Measurements from ENCODE around the gene MEOX1.

Gene MEOX1

DNA sequence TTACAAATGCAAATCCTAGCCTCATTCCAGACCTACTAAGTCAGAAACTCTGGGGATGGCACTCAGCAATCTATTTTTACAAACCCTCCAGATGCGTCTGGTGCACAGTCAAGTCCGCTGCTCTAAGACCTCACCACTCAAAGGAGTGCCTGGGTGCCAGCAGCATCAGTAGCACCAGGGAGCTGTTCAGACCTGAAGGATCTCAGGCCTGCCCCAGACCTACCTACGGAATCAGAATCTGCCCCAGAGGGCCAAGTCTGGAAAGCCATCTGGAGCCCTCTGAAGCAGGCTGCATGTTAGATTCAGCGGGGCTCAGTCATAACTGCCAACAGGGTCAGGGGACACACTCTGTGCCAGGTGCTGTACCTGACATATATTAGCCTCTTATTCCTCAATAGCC, 17.6 kb downstream of the MEOX1 start:
- no peak overlapping the region for H3K4me2 ChIP-seq (ENCODE audit: low read depth, low read length, poor library complexity, severe bottlenecking)
- no peak overlapping the region for H3K4me3 ChIP-seq (ENCODE audit: insufficient read depth, low read length, poor library complexity, severe bottlenecking)
- H4K20me1 ChIP-seq (ENCODE audit: low read depth, low read length) = no peaks in the 10 kb centered on the region
- H3K9me2 ChIP-seq (replicated peaks; ENCODE audit: insufficient read depth, low read length) = no peaks in the 10 kb centered on the region
- no peaks in the 10 kb centered on the region for H3K36me3 ChIP-seq (ENCODE audit: low read length)
- no peak overlapping the region for H2AFZ ChIP-seq (ENCODE audit: low read depth, low read length, severe bottlenecking)
- TF ChIP-seq, protein P1, sequence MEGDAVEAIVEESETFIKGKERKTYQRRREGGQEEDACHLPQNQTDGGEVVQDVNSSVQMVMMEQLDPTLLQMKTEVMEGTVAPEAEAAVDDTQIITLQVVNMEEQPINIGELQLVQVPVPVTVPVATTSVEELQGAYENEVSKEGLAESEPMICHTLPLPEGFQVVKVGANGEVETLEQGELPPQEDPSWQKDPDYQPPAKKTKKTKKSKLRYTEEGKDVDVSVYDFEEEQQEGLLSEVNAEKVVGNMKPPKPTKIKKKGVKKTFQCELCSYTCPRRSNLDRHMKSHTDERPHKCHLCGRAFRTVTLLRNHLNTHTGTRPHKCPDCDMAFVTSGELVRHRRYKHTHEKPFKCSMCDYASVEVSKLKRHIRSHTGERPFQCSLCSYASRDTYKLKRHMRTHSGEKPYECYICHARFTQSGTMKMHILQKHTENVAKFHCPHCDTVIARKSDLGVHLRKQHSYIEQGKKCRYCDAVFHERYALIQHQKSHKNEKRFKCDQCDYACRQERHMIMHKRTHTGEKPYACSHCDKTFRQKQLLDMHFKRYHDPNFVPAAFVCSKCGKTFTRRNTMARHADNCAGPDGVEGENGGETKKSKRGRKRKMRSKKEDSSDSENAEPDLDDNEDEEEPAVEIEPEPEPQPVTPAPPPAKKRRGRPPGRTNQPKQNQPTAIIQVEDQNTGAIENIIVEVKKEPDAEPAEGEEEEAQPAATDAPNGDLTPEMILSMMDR (IDR thresholded peaks at IDR 0.05; ENCODE audit: insufficient read depth, low read length, poor library complexity, severe bottlenecking) = no peak
- TF ChIP-seq EZH2phosphoT487 (conservative IDR thresholded peaks at IDR 0.05; ENCODE audit: low read length) = no peak
- H3K9me3 ChIP-seq (ENCODE audit: insufficient read depth, low read length) = no peaks in the 10 kb centered on the region
- no peak overlapping the region for H3K27ac ChIP-seq (ENCODE audit: low read depth, low read length)
- no peaks in the 10 kb centered on the region for H3F3A ChIP-seq (ENCODE audit: insufficient read depth)
- no peaks in the 10 kb centered on the region for H3K79me2 ChIP-seq (ENCODE audit: insufficient read depth, low read length)
- H3K27me3 ChIP-seq (ENCODE audit: low read length) = no peaks in the 10 kb centered on the region
- no peak overlapping the region for H3K9ac ChIP-seq (ENCODE audit: low read length)

DNA sequence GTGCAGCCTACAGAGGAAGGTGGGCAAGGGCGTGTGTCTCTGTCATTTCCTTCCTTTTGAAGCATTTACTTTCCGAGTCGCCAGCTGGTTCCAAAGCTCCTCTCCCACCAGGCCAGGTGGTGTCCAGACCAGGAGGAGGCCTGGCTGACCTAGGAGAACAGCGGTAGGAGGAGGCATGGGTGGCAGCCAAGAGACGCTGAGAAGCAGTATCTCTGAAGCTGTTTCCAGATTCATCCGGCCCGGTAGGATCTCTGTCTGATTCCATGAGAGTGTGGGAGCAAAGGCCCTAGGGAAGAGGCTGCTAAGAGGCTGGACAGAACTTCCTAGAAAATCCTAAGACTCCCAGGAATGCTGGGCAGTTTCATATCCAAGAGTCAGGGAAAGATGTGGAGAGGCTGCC, 20.3 kb downstream of the MEOX1 start:
- Histone ChIP-seq H3K79me2 (ENCODE audit: insufficient read depth, low read length) (no peaks in the 10 kb centered on the region), H3K9ac (ENCODE audit: low read length) (no peak overlapping the region), H2AFZ (ENCODE audit: low read depth, low read length, severe bottlenecking) (no peak overlapping the region), H4K20me1 (ENCODE audit: low read depth, low read length) (no peaks in the 10 kb centered on the region), H3K9me2 (replicated peaks; ENCODE audit: insufficient read depth, low read length) (no peaks in the 10 kb centered on the region), H3K9me3 (ENCODE audit: insufficient read depth, low read length) (no peaks in the 10 kb centered on the region), H3K4me2 (ENCODE audit: low read depth, low read length, poor library complexity, severe bottlenecking) (no peak overlapping the region), H3K27me3 (ENCODE audit: low read length) (no peaks in the 10 kb centered on the region), H3K36me3 (ENCODE audit: low read length) (no peaks in the 10 kb centered on the region), H3F3A (ENCODE audit: insufficient read depth) (no peaks in the 10 kb centered on the region), H3K4me3 (ENCODE audit: insufficient read depth, low read length, poor library complexity, severe bottlenecking) (no peak overlapping the region), H3K27ac (ENCODE audit: low read depth, low read length) (no peak overlapping the region)
- TF ChIP-seq EZH2phosphoT487 (conservative IDR thresholded peaks at IDR 0.05; ENCODE audit: low read length) = no peak
- TF ChIP-seq, protein P1 (IDR thresholded peaks at IDR 0.05; ENCODE audit: insufficient read depth, low read length, poor library complexity, severe bottlenecking) = no peak

DNA sequence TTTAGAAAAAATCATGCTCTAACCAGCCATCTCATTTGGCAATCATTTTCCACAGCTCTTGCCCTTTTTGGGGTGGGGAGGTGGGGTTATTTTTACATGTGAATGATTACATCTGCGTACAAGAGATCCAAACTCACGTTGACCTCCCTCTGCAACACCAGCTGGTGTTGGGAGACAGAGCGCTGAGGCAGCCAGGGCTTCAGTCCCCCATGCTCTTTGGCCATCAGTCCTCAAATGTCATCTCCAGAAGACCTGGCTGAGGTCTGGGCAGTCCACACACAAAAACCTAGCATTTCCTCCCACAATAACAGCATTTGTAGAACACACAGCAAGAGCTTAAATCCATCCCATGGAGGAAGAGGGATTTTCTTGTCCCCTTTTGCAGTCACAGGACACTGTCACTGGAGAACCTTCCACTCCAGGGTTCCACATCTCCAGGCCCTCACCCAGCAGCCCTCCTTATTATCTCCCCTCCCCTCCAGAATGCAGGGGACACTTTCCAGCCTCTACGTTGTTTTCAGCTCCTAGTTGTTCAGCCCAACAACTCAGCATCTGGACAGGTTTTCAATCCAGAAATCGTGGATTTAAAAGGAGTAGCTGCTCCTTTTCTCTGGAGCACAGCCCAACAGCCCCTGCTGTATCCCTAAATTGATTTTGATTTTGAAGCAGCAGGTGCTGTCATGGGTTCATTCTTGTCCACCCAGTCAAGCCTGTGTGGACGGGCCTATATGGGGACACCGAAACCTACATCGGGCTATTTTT, 21.1 kb downstream of the MEOX1 start:
- TF ChIP-seq EZH2phosphoT487 (conservative IDR thresholded peaks at IDR 0.05; ENCODE audit: low read length) = no peak
- TF ChIP-seq, protein P1 (IDR thresholded peaks at IDR 0.05; ENCODE audit: insufficient read depth, low read length, poor library complexity, severe bottlenecking) = no peak
- H3K9me2 ChIP-seq (replicated peaks; ENCODE audit: insufficient read depth, low read length) = no peaks in the 10 kb centered on the region
- no peaks in the 10 kb centered on the region for H3K27me3 ChIP-seq (ENCODE audit: low read length)
- H3K9ac ChIP-seq (ENCODE audit: low read length) = no peak overlapping the region
- H3K4me3 ChIP-seq (ENCODE audit: insufficient read depth, low read length, poor library complexity, severe bottlenecking) = no peak overlapping the region
- no peaks in the 10 kb centered on the region for H3K36me3 ChIP-seq (ENCODE audit: low read length)
- no peaks in the 10 kb centered on the region for H3K9me3 ChIP-seq (ENCODE audit: insufficient read depth, low read length)
- H3K4me2 ChIP-seq (ENCODE audit: low read depth, low read length, poor library complexity, severe bottlenecking) = no peak overlapping the region
- no peaks in the 10 kb centered on the region for H3F3A ChIP-seq (ENCODE audit: insufficient read depth)
- no peaks in the 10 kb centered on the region for H4K20me1 ChIP-seq (ENCODE audit: low read depth, low read length)
- H3K27ac ChIP-seq (ENCODE audit: low read depth, low read length) = no peak overlapping the region
- no peak overlapping the region for H2AFZ ChIP-seq (ENCODE audit: low read depth, low read length, severe bottlenecking)
- no peaks in the 10 kb centered on the region for H3K79me2 ChIP-seq (ENCODE audit: insufficient read depth, low read length)

Data from SU-DHL-6 (cell line).